ENCODE data around the gene CWC22.
A peak's percentile ranks its signal among the peaks of the same experiment; 100 is the strongest.

The CWC22 gene

DNA sequence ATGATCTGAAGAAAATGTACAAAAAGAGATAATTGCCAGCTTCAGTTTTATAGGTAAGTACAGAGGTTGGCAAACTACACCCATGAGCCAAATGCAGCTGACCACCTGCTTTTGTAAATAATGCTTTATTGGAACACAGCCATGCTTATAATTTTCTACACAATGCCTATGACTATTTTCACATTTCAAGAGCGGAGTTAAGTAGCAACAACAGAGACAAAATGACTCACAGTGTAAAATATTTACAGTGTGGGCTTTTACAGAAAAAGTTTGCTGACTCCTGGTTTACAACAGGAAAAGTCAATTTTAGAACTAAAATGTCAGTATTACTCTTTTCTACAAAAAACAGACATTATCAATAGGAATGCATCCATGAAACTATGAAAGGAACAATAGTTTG is 26.0 kb downstream of the CWC22 start:
- no peak overlapping the region for H2AFZ ChIP-seq (ENCODE audit: low read depth, low read length)
- H4K91ac ChIP-seq (ENCODE audit: low read length): no peak overlapping the region
- H4K8ac ChIP-seq (ENCODE audit: low read length): no peak overlapping the region
- H3K9ac ChIP-seq (ENCODE audit: low read length): no peak overlapping the region
- H2AK5ac ChIP-seq (ENCODE audit: low read length, severe bottlenecking): no peak overlapping the region
- H3K27ac ChIP-seq (ENCODE audit: low read length, poor library complexity, severe bottlenecking): no peak overlapping the region
- H3K18ac ChIP-seq (ENCODE audit: low read depth in 1 of 2, low read length in 2 of 2): no peak overlapping the region
- no peak overlapping the region for H3K4ac ChIP-seq (ENCODE audit: low read depth in 1 of 2, low read length in 2 of 2)
- H2BK5ac ChIP-seq (ENCODE audit: low read depth, low read length, poor library complexity, severe bottlenecking): no peak overlapping the region
- H2BK12ac ChIP-seq (ENCODE audit: low read length in 2 of 2): no peak overlapping the region
- H2BK15ac ChIP-seq (ENCODE audit: low read depth, poor library complexity, severe bottlenecking): no peak overlapping the region
- no peak overlapping the region for H3K14ac ChIP-seq (ENCODE audit: low read length in 2 of 2)
- H3K36me3 ChIP-seq (ENCODE audit: control insufficient read depth in 1 of 2, insufficient read depth in 2 of 2, low read depth in 1 of 2, low read length in 2 of 2): peaks cover 3 to 94% of the 10 kb centered on the region in 2 experiments
- no peak overlapping the region for H3K4me2 ChIP-seq (ENCODE audit: low read length, poor library complexity, severe bottlenecking)
- DNase-seq: peak; percentile 60
- no peak overlapping the region for H3K4me3 ChIP-seq (ENCODE audit: insufficient read depth in 1 of 2, low read depth in 1 of 2, low read length in 2 of 2)
- no peaks in the 10 kb centered on the region for H3K9me3 ChIP-seq (ENCODE audit: control insufficient read depth, low read length)
- H3K79me1 ChIP-seq (replicated peaks; ENCODE audit: low read length, poor library complexity, severe bottlenecking): peaks cover 5% of the 10 kb centered on the region
- no peaks in the 10 kb centered on the region for H3K4me1 ChIP-seq (ENCODE audit: control insufficient read depth, insufficient read depth, low read depth, low read length)
- no peaks in the 10 kb centered on the region for H3K27me3 ChIP-seq (ENCODE audit: control insufficient read depth in 1 of 2, insufficient read depth in 1 of 2, low read length in 2 of 2)
- WGBS: no CpG with 5 or more reads among the region's 1 CpG
- no peak overlapping the region for H2BK120ac ChIP-seq (ENCODE audit: low read depth, low read length)
- H3K23ac ChIP-seq (ENCODE audit: low read length in 2 of 2): no peak overlapping the region

DNA sequence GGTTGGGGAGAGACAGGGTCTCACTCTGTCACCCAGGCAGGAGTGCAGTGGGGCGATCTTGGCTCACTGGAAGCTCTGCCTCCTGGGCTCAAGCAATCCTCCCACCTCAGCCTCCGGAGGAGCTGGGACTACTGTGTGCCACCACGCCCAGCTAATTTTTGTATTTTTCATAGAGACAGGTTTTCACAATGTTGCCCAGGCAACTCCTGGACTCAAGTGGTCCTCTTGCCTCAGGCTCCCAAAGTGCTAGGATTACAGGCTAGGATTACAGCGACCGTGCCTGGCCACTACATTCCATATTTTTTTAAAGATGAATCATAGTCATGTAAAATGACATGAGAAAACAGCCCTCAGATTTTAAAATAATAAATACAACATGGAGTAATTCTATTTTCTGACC is 32.3 kb downstream of the CWC22 start:
- Histone ChIP-seq H3K23ac (ENCODE audit: low read length in 2 of 2) (no peak overlapping the region), H3K9me3 (ENCODE audit: control insufficient read depth, low read length) (no peaks in the 10 kb centered on the region), H3K27me3 (ENCODE audit: control insufficient read depth in 1 of 2, insufficient read depth in 1 of 2, low read length in 2 of 2) (no peaks in the 10 kb centered on the region), H3K4ac (ENCODE audit: low read depth in 1 of 2, low read length in 2 of 2) (no peak overlapping the region), H3K18ac (ENCODE audit: low read depth in 1 of 2, low read length in 2 of 2) (no peak overlapping the region), H3K14ac (ENCODE audit: low read length in 2 of 2) (no peak overlapping the region), H3K4me3 (ENCODE audit: insufficient read depth in 1 of 2, low read depth in 1 of 2, low read length in 2 of 2) (no peak overlapping the region), H3K4me1 (ENCODE audit: control insufficient read depth, insufficient read depth, low read depth, low read length) (no peaks in the 10 kb centered on the region), H3K9ac (ENCODE audit: low read length) (no peak overlapping the region), H2BK12ac (ENCODE audit: low read length in 2 of 2) (no peak overlapping the region), H2AFZ (ENCODE audit: low read depth, low read length) (no peak overlapping the region), H2BK120ac (ENCODE audit: low read depth, low read length) (no peak overlapping the region), H2AK5ac (ENCODE audit: low read length, severe bottlenecking) (no peak overlapping the region), H2BK5ac (ENCODE audit: low read depth, low read length, poor library complexity, severe bottlenecking) (no peak overlapping the region), H4K8ac (ENCODE audit: low read length) (no peak overlapping the region), H4K91ac (ENCODE audit: low read length) (no peak overlapping the region), H2BK15ac (ENCODE audit: low read depth, poor library complexity, severe bottlenecking) (no peak overlapping the region), H3K27ac (ENCODE audit: low read length, poor library complexity, severe bottlenecking) (no peak overlapping the region), H3K79me1 (replicated peaks; ENCODE audit: low read length, poor library complexity, severe bottlenecking) (peaks cover 5% of the 10 kb centered on the region), H3K36me3 (ENCODE audit: control insufficient read depth in 1 of 2, insufficient read depth in 2 of 2, low read depth in 1 of 2, low read length in 2 of 2) (peaks cover 3 to 76% of the 10 kb centered on the region in 2 experiments), H3K4me2 (ENCODE audit: low read length, poor library complexity, severe bottlenecking) (no peak overlapping the region)
- no peak for DNase-seq
- WGBS: 100% methylated on average over 3 of the region's 5 CpGs

DNA sequence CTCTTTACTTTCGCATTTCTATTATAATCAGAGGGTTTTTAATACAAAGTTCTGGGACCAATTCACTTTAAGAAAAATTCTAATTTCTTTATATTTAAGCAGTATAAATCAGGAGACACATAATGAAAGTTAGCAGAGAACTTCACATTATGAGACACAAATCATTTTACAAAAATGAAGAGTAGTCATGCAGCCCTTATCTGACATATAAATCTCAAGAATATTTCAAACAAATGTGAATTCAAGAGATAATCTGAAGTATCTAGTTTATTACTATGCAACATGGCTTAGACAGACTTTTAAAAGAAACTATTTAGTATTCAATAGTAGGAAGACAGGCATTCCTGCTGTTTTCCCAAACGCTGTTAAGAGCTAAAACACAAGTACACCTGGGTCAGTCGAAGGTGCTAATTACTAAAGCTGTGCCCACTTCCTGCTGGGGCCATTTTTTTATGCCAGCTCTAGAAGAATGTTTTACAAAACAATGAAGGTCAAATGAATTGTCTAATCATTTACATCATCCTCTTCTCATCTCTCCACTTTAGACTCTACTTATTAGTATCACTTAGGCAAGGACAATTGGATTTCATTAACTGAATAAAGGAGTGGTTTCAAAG is 40.2 kb downstream of the CWC22 start:
- Histone ChIP-seq H2BK15ac (ENCODE audit: low read depth, poor library complexity, severe bottlenecking) (no peak overlapping the region), H3K27ac (ENCODE audit: low read length, poor library complexity, severe bottlenecking) (no peak overlapping the region), H3K23ac (ENCODE audit: low read length in 2 of 2) (no peak overlapping the region), H2BK120ac (ENCODE audit: low read depth, low read length) (no peak overlapping the region), H2BK12ac (ENCODE audit: low read length in 2 of 2) (no peak overlapping the region), H3K9me3 (ENCODE audit: control insufficient read depth, low read length) (no peaks in the 10 kb centered on the region), H3K27me3 (ENCODE audit: control insufficient read depth in 1 of 2, insufficient read depth in 1 of 2, low read length in 2 of 2) (no peaks in the 10 kb centered on the region), H4K8ac (ENCODE audit: low read length) (no peak overlapping the region), H2AK5ac (ENCODE audit: low read length, severe bottlenecking) (no peak overlapping the region), H3K4ac (ENCODE audit: low read depth in 1 of 2, low read length in 2 of 2) (no peak overlapping the region), H3K36me3 (ENCODE audit: control insufficient read depth in 1 of 2, insufficient read depth in 2 of 2, low read depth in 1 of 2, low read length in 2 of 2) (peaks cover 0 to 72% of the 10 kb centered on the region in 2 experiments), H2BK5ac (ENCODE audit: low read depth, low read length, poor library complexity, severe bottlenecking) (no peak overlapping the region), H3K4me1 (ENCODE audit: control insufficient read depth, insufficient read depth, low read depth, low read length) (no peaks in the 10 kb centered on the region), H4K91ac (ENCODE audit: low read length) (no peak overlapping the region), H3K79me1 (replicated peaks; ENCODE audit: low read length, poor library complexity, severe bottlenecking) (no peaks in the 10 kb centered on the region), H2AFZ (ENCODE audit: low read depth, low read length) (no peak overlapping the region), H3K9ac (ENCODE audit: low read length) (no peak overlapping the region), H3K4me2 (ENCODE audit: low read length, poor library complexity, severe bottlenecking) (no peak overlapping the region), H3K4me3 (ENCODE audit: insufficient read depth in 1 of 2, low read depth in 1 of 2, low read length in 2 of 2) (no peak overlapping the region), H3K14ac (ENCODE audit: low read length in 2 of 2) (no peak overlapping the region), H3K18ac (ENCODE audit: low read depth in 1 of 2, low read length in 2 of 2) (no peak overlapping the region)
- WGBS: 79% methylated on average over 2 of the region's 3 CpGs
- DNase-seq: no peak

DNA sequence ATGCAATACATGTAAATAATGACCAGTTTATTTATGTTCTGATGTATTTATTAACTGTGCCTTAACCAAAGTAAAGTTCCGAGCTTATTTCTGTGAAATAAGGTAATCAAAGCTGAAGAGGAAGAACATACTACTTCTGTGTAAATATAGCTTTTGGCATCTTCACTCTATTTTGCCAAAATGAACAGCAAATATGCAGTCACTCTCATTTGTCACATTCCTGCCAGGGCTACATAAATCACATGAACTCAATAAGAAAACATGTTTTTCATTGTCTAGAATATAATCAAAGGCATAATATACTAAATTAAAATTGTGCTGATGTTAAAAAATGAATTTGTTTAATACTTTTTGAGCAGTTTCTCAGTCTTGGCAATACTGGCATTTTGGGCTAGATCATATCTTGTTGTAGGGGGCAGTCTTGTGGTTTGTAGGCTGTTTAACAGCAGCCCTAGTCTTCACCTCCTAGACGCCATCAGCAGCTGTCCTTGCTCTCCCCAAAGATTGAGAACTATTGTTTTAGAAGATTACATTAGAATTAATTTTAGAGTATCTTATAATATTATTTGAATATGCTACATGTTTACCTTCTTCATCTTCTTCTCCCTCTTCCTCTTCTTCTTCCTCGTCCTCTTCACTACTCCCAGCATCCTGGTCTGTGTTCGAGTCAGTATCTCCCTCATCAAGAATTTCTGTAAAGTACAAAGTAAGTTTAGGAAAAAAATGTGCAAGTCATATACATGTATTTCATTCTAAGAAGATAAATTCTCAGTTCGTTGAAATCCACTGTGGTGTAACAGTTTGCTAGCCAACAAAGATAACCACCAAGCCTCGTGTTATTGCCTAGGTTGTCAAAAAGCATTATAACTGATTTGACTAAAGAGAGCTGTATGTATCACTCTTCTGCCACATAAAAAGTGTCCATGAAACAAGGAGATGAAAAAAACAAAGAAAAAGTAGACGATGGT is 41.5 kb downstream of the CWC22 start:
- Histone ChIP-seq H4K8ac (ENCODE audit: low read length) (no peak overlapping the region), H3K27me3 (ENCODE audit: control insufficient read depth in 1 of 2, insufficient read depth in 1 of 2, low read length in 2 of 2) (no peaks in the 10 kb centered on the region), H3K4me1 (ENCODE audit: control insufficient read depth, insufficient read depth, low read depth, low read length) (no peaks in the 10 kb centered on the region), H3K79me1 (replicated peaks; ENCODE audit: low read length, poor library complexity, severe bottlenecking) (no peaks in the 10 kb centered on the region), H3K27ac (ENCODE audit: low read length, poor library complexity, severe bottlenecking) (no peak overlapping the region), H3K4me3 (ENCODE audit: insufficient read depth in 1 of 2, low read depth in 1 of 2, low read length in 2 of 2) (no peak overlapping the region), H3K18ac (ENCODE audit: low read depth in 1 of 2, low read length in 2 of 2) (no peak overlapping the region), H3K23ac (ENCODE audit: low read length in 2 of 2) (no peak overlapping the region), H2BK15ac (ENCODE audit: low read depth, poor library complexity, severe bottlenecking) (no peak overlapping the region), H2AFZ (ENCODE audit: low read depth, low read length) (no peak overlapping the region), H2BK120ac (ENCODE audit: low read depth, low read length) (no peak overlapping the region), H3K4ac (ENCODE audit: low read depth in 1 of 2, low read length in 2 of 2) (no peak overlapping the region), H2AK5ac (ENCODE audit: low read length, severe bottlenecking) (no peak overlapping the region), H3K9ac (ENCODE audit: low read length) (no peak overlapping the region), H3K9me3 (ENCODE audit: control insufficient read depth, low read length) (no peaks in the 10 kb centered on the region), H2BK12ac (ENCODE audit: low read length in 2 of 2) (no peak overlapping the region), H4K91ac (ENCODE audit: low read length) (no peak overlapping the region), H3K14ac (ENCODE audit: low read length in 2 of 2) (no peak overlapping the region), H2BK5ac (ENCODE audit: low read depth, low read length, poor library complexity, severe bottlenecking) (no peak overlapping the region), H3K36me3 (ENCODE audit: control insufficient read depth in 1 of 2, insufficient read depth in 2 of 2, low read depth in 1 of 2, low read length in 2 of 2) (peaks cover 0 to 69% of the 10 kb centered on the region in 2 experiments), H3K4me2 (ENCODE audit: low read length, poor library complexity, severe bottlenecking) (no peak overlapping the region)
- no peak for DNase-seq
- WGBS: 100% methylated on average over 2 of the region's 7 CpGs

All from mesenchymal stem cell (in vitro differentiated cells and primary cell).